Kidney (tissue), 14 donors: ENCODE measurements around the gene CDCA7L. TPM values are rescaled to one million over a fixed set of nuclear protein-coding genes. Genes with fewer than 3 reads are reported as not detected.

Experiments used
- DNase-seq, 5 donors: peaks; one replicate each; pipeline ENCODE4 v3.0.0-alpha.2; 2013 to 2020
- FAIRE-seq: peaks from 2 replicates; lab custom pipeline; 2012; peaks lifted over from hg19 to GRCh38; lab: Jason Lieb, UNC
- H3K27ac ChIP-seq, 2 donors: one replicate each; pipeline ENCODE4 v1.7.0; 2013; ENCODE audit warnings: low read depth in 2 of 2, low read length in 2 of 2, inconsistent platforms in 1 of 2
- H3K27me3 ChIP-seq: one replicate; pipeline ENCODE4 v1.7.1; 2013; ENCODE audit warnings: low read length, inconsistent platforms; ENCODE audit not compliant: control insufficient read depth, insufficient read depth
- H3K36me3 ChIP-seq, 3 donors: one replicate each; pipeline versions ENCODE4 v1.7.0 to v1.7.1; 2013; ENCODE audit warnings: low read length in 3 of 3, control low read depth in 1 of 3, inconsistent platforms in 1 of 3; ENCODE audit not compliant: insufficient read depth in 3 of 3, control insufficient read depth in 2 of 3
- H3K4me1 ChIP-seq, 3 donors: one replicate each; pipeline versions ENCODE4 v1.7.0 to v1.7.1; 2013; ENCODE audit warnings: low read length in 3 of 3, inconsistent platforms in 1 of 3, low read depth in 1 of 3; ENCODE audit not compliant: control insufficient read depth in 2 of 3, insufficient read depth in 2 of 3
- H3K4me3 ChIP-seq, 3 donors: one replicate each; pipeline versions ENCODE4 v1.7.0 to v1.8.1; 2013; ENCODE audit warnings: low read length in 3 of 3, control low read depth in 1 of 3, inconsistent platforms in 1 of 3
- H3K9ac ChIP-seq, 3 donors: one replicate each; pipeline versions ENCODE4 v1.7.0 to v1.7.1; 2013; ENCODE audit warnings: low read length in 3 of 3, control low read depth in 1 of 3, inconsistent platforms in 1 of 3
- H3K9me3 ChIP-seq, 3 donors: one replicate each; pipeline versions ENCODE4 v1.7.0 to v1.7.1; 2013; ENCODE audit warnings: low read length in 3 of 3, control low read depth in 1 of 3, inconsistent platforms in 1 of 3; ENCODE audit not compliant: control insufficient read depth in 2 of 3, insufficient read depth in 1 of 3
- intact Hi-C: fragments of 100-400 bp; cut with DNase I; formaldehyde crosslinking; loops from one replicate; pipeline ENCODE4 v1.11.1; 2022
- polyA plus RNA-seq: library from polyadenylated mRNA; stranded (reverse); fragments of 350-450 nt; fragmentation: Illumina TruSeq; extraction: RNeasy Lipid Tissue Mini Kit (QIAGEN cat#74804); gene quantifications from one replicate; pipeline ENCODE4 v1.2.3, GENCODE V29; 2014; ENCODE audit warnings: low read depth, low replicate concordance; ENCODE audit not compliant: insufficient read depth
- total RNA-seq: library from RNA; stranded (reverse); fragmentation: NEBNext Ultra II Directional; extraction: Animal tissue kit (Norgen Biotek cat#: 25700); gene quantifications from one replicate; pipeline ENCODE4 v1.2.1, GENCODE V29; 2021
- TF ChIP-seq, protein P1 (sequence below): IDR thresholded peaks from 3 replicates; pipeline ENCODE4 v1.5.1; 2012; ENCODE audit warnings: mild to moderate bottlenecking, moderate library complexity, borderline replicate concordance; ENCODE audit not compliant: insufficient read depth; ENCODE audit errors: extremely low read depth
- donor health status: control.
- donor health status: control.
- donor health status: control.
- donor health status: control.
- donor health status: control.
- donor health status: DM: yes; HTN: yes; CAD: no.
- donor health status: Normal renal cell carcinoma (clear cell type).

Gene CDCA7L
- total and polyA plus RNA-seq, 2 donors from 2014 or later = 2.3 to 10.1 TPM

DNA sequence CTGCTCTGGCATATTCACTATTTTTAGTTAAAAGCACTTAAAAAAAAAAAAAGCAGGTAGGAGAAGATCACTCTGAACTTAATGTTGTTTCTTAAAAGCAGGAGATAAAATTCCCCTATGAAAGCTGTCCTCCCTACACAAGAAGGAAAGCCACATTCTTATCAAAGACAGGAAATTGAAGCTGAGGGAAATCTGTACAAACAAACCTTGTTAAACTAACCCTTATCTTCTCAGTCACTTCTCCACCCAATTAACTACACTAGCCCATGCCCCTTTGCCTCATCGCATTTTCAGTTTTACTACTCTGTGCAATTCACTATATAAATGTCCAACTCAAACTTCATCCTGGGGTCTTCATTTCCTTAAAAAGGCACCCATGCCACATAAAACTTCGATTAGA lies 2.7 kb upstream of the CDCA7L start:
- TF ChIP-seq, protein P1, sequence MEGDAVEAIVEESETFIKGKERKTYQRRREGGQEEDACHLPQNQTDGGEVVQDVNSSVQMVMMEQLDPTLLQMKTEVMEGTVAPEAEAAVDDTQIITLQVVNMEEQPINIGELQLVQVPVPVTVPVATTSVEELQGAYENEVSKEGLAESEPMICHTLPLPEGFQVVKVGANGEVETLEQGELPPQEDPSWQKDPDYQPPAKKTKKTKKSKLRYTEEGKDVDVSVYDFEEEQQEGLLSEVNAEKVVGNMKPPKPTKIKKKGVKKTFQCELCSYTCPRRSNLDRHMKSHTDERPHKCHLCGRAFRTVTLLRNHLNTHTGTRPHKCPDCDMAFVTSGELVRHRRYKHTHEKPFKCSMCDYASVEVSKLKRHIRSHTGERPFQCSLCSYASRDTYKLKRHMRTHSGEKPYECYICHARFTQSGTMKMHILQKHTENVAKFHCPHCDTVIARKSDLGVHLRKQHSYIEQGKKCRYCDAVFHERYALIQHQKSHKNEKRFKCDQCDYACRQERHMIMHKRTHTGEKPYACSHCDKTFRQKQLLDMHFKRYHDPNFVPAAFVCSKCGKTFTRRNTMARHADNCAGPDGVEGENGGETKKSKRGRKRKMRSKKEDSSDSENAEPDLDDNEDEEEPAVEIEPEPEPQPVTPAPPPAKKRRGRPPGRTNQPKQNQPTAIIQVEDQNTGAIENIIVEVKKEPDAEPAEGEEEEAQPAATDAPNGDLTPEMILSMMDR = no peak
- intact Hi-C loops = no loop called here
- H3K4me1 ChIP-seq = peaks cover 0 to 2% (median 0%) of the 10 kb centered on the region in 3 donors
- DNase-seq (no peak), FAIRE-seq (no peak)
- no peaks in the 10 kb centered on the region for H3K27me3 ChIP-seq
- H3K9me3 ChIP-seq = peaks cover 0 to 2% (median 0%) of the 10 kb centered on the region in 3 donors
- no peak overlapping the region for H3K4me3 ChIP-seq
- H3K9ac ChIP-seq = no peak overlapping the region
- H3K36me3 ChIP-seq = no peaks in the 10 kb centered on the region
- no peak overlapping the region for H3K27ac ChIP-seq

DNA sequence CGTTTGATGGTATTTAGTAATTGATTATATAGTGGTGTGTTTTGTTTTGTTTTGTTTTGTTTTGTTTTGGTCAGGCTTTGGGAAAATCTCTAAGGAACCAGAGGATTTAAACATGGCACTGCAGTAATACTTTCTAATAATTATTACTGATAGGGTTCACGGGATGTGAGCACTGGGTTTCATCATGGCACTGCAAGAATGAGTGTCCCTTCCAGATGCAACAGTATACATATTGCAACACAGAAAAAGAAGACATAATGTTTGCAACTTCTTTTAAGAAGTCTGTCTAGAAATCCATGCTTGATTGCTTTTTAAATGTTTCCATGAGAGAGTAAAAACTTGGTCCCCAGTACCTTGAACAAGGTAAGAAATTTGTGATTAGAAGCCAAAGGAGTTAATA lies 2.2 kb upstream of the CDCA7L start:
- FAIRE-seq (no peak), DNase-seq (no peak)
- TF ChIP-seq, protein P1 = no peak
- Histone ChIP-seq H3K9me3 (peaks cover 0 to 2% (median 0%) of the 10 kb centered on the region in 3 donors), H3K4me3 (no peak overlapping the region), H3K36me3 (no peaks in the 10 kb centered on the region), H3K27me3 (no peaks in the 10 kb centered on the region), H3K27ac (no peak overlapping the region), H3K4me1 (peaks cover 0 to 2% (median 0%) of the 10 kb centered on the region in 3 donors), H3K9ac (no peak overlapping the region)
- intact Hi-C loops = no loop called here

DNA sequence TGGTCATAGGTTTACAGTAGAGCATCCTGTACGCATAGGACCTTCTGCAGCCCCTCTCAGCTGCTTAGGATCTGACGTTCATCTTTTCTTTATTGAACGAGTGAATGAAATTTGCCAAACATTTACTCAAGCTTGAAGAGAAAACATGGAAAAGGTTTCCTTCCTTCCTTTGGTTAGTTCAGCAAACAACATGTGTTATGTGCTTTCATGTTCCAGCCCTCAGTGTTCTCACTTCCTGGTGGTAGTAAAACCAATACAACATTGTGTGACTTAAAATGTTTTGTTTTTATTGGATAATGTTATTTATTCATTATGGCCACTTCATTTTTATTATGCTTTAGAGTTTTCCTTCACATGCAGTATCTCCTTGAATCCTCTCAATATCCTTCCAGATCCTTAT lies 1.4 kb upstream of the CDCA7L start:
- TF ChIP-seq, protein P1 = no peak
- no peak overlapping the region for H3K9ac ChIP-seq
- no peak overlapping the region for H3K27ac ChIP-seq
- no peaks in the 10 kb centered on the region for H3K36me3 ChIP-seq
- no peaks in the 10 kb centered on the region for H3K27me3 ChIP-seq
- DNase-seq (no peak), FAIRE-seq (no peak)
- H3K4me3 ChIP-seq = no peak overlapping the region
- H3K4me1 ChIP-seq = peaks cover 0 to 2% (median 0%) of the 10 kb centered on the region in 3 donors
- no peaks in the 10 kb centered on the region for H3K9me3 ChIP-seq
- intact Hi-C loops = no loop called here

DNA sequence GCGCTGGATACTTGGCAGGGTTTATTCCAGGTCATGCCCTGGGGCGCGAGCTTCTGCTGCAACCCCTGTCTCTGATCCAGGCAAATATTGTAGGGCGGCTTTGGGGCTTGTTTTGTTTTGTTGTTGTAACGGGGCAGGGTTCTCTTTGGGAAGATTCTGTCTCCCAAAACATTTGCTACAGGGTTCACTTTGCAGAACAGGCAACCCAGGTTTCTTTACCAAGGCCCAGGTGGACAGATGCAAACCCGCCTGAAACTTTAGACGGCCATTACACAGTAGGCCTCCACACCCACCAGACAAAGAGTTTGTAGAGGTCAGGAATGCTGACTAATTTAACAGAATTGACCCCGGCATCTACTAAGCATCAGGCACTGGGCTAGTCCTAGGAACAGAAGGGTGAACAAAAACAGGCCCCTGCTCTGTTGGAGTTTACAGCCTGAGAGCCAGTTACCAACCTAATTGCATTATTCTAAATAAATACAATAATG lies 567 bp upstream of the CDCA7L start:
- no peak for FAIRE-seq

More for the DNA sequence above, 567 bp upstream of the CDCA7L start:
- H3K27me3 ChIP-seq = no peaks in the 10 kb centered on the region
- no peak overlapping the region for H3K9ac ChIP-seq
- peak overlapping the region in 1 of 3 donors; percentile 71 for H3K4me3 ChIP-seq
- H3K4me1 ChIP-seq = peaks cover 0 to 2% (median 0%) of the 10 kb centered on the region in 3 donors
- H3K9me3 ChIP-seq = no peaks in the 10 kb centered on the region
- no peak overlapping the region for H3K27ac ChIP-seq
- no peaks in the 10 kb centered on the region for H3K36me3 ChIP-seq
- intact Hi-C loops = no loop called here
- no peak for DNase-seq
- TF ChIP-seq, protein P1 = no peak
